Immature natural killer cell (primary cell): ENCODE results near the gene RNASEH1. TPM values are rescaled to one million over a fixed set of nuclear protein-coding genes. Genes with fewer than 3 reads are reported as not detected.
A peak's percentile ranks its signal among the peaks of the same experiment; 100 is the strongest.
"Not testable (repeated sequence)": the region's sequence is repeated elsewhere in the genome, so short reads cannot be mapped to it uniquely, and the experiment has no call there.

ENCODE experiments used
- DNase-seq, 3 donors: peaks; one replicate each; pipeline ENCODE4 v3.0.0; 2022; ENCODE audit warnings: mixed read lengths in 1 of 3
- H3K27ac Mint-ChIP-seq, 6 donors: one replicate each; pipeline ENCODE4 v1.8.0; 2020; ENCODE audit warnings: mixed read lengths in 6 of 6, mild to moderate bottlenecking in 5 of 6, inconsistent platforms in 4 of 6, moderate library complexity in 3 of 6
- H3K27me3 Mint-ChIP-seq, 3 donors: one replicate each; pipeline ENCODE4 v1.8.0; 2020 to 2021; ENCODE audit warnings: low read depth in 3 of 3, mild to moderate bottlenecking in 3 of 3, mixed read lengths in 3 of 3, moderate library complexity in 3 of 3, inconsistent platforms in 1 of 3
- H3K36me3 Mint-ChIP-seq, 3 donors: one replicate each; pipeline ENCODE4 v1.8.0; 2020; ENCODE audit warnings: mixed read lengths in 3 of 3, inconsistent platforms in 2 of 3, mild to moderate bottlenecking in 2 of 3
- H3K4me1 Mint-ChIP-seq, 2 donors: one replicate each; pipeline ENCODE4 v1.8.0; 2020; ENCODE audit warnings: inconsistent platforms in 2 of 2, mild to moderate bottlenecking in 2 of 2, mixed read lengths in 2 of 2, moderate library complexity in 1 of 2
- H3K4me3 Mint-ChIP-seq, 5 donors: one replicate each; pipeline ENCODE4 v1.8.0; 2020; ENCODE audit warnings: mild to moderate bottlenecking in 5 of 5, mixed read lengths in 5 of 5, inconsistent platforms in 3 of 5, moderate library complexity in 3 of 5
- H3K9me3 Mint-ChIP-seq, 6 donors: one replicate each; pipeline ENCODE4 v1.8.0; 2020; ENCODE audit warnings: mild to moderate bottlenecking in 6 of 6, mixed read lengths in 6 of 6, inconsistent platforms in 4 of 6, moderate library complexity in 3 of 6
- polyA plus RNA-seq, 3 donors: library from polyadenylated mRNA; unstranded; fragments of 300-500 nt; fragmentation: Illumina TruSeq; gene quantifications; one replicate each; pipeline ENCODE4 v1.2.3, GENCODE V29; 2021

Gene RNASEH1
- polyA plus RNA-seq, 3 donors from 2014 or later = 26.6 to 43.2 (median 41.6) TPM

- DNase-seq, H3K4me3 Mint-ChIP-seq, H3K27ac Mint-ChIP-seq: not testable (repeated sequence)
- Mint-ChIP-seq H3K9me3 (peaks cover 0 to 11% (median 2%) of the 10 kb centered on the region in 6 donors), H3K36me3 (peaks cover 35 to 39% (median 36%) of the 10 kb centered on the region in 3 donors), H3K27me3 (peaks cover 12 to 25% (median 24%) of the 10 kb centered on the region in 3 donors), H3K4me1 (peaks cover 16% of the 10 kb centered on the region in 2 donors)
Observed at GRCh38 chr2:3515438-3515837, 42.7 kb downstream of the RNASEH1 start.

- H3K27ac Mint-ChIP-seq = no peak overlapping the region
- no peak overlapping the region for H3K4me3 Mint-ChIP-seq
- H3K27me3 Mint-ChIP-seq = peaks cover 0 to 7% (median 6%) of the 10 kb centered on the region in 3 donors
- peaks cover 39 to 46% (median 43%) of the 10 kb centered on the region in 3 donors for H3K36me3 Mint-ChIP-seq
- no peak for DNase-seq
- peaks cover 5 to 6% of the 10 kb centered on the region in 2 donors for H3K4me1 Mint-ChIP-seq
- H3K9me3 Mint-ChIP-seq = peaks cover 0 to 11% (median 3%) of the 10 kb centered on the region in 6 donors
Observed at GRCh38 chr2:3513026-3513810, 44.9 kb downstream of the RNASEH1 start.

- Mint-ChIP-seq H3K27me3 (peaks cover 0 to 4% (median 0%) of the 10 kb centered on the region in 3 donors), H3K27ac (no peak overlapping the region), H3K9me3 (peaks cover 0 to 11% (median 3%) of the 10 kb centered on the region in 6 donors), H3K4me3 (no peak overlapping the region), H3K4me1 (no peaks in the 10 kb centered on the region), H3K36me3 (peaks cover 47 to 55% (median 53%) of the 10 kb centered on the region in 3 donors)
- DNase-seq = no peak
Observed at GRCh38 chr2:3512086-3512485, 46.0 kb downstream of the RNASEH1 start.

GRCh38 chr2:3505771-3506170 lies 52.4 kb downstream of the RNASEH1 start:
- Mint-ChIP-seq H3K4me1 (no peaks in the 10 kb centered on the region), H3K36me3 (peaks cover 32 to 48% (median 40%) of the 10 kb centered on the region in 3 donors), H3K9me3 (peaks cover 0 to 1% (median 0%) of the 10 kb centered on the region in 6 donors), H3K4me3 (no peak overlapping the region), H3K27ac (no peak overlapping the region), H3K27me3 (peaks cover 0 to 2% (median 1%) of the 10 kb centered on the region in 3 donors)
- no peak for DNase-seq

DNA sequence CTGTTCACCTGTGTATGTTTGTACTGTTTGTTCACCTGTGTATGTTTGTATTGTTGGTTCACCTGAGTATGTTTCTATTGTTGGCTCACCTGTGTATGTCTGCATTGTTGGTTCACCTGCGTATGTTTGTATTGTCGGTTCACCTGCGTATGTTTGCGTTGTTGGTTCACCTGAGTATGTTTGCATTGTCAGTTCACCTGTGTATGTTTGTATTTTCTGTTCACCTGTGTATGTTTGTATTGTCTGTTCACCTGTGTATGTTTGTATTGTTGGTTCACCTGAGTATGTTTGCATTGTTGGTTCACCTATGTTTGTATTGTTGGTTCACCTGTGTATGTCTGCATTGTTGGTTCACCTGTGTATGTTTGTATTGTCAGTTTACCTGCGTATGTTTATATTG lies 53.4 kb downstream of the RNASEH1 start:
- Mint-ChIP-seq H3K27me3 (peaks cover 0 to 2% (median 1%) of the 10 kb centered on the region in 3 donors), H3K4me1 (no peaks in the 10 kb centered on the region), H3K36me3 (peaks cover 31 to 41% (median 39%) of the 10 kb centered on the region in 3 donors), H3K4me3 (no peak overlapping the region), H3K9me3 (no peaks in the 10 kb centered on the region), H3K27ac (no peak overlapping the region)
- no peak for DNase-seq

DNA sequence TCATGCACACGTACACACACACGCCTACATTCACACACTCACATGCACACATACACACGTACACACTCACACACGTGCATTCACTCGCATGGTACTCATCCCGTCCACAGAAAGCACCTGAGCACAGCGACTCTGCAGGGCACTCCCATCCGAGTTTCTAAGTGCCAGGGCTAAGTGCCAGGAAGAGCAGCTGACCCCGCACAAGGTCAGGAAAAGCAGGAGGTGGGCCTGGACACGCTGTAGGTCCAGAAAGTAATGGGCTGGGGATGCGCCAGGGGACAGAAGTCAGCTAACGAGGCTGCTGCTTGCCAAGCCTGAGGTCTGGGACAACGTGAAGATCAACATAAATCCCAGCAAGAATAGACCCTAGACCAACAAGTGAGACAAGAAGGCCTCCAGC lies 54.6 kb downstream of the RNASEH1 start:
- Mint-ChIP-seq H3K36me3 (peaks cover 35 to 48% (median 41%) of the 10 kb centered on the region in 3 donors), H3K4me1 (no peaks in the 10 kb centered on the region), H3K9me3 (no peaks in the 10 kb centered on the region), H3K27ac (peak overlapping the region in 2 of 6 donors; percentile 32 to 71), H3K4me3 (no peak overlapping the region), H3K27me3 (peaks cover 0 to 1% (median under 1%) of the 10 kb centered on the region in 3 donors)
- no peak for DNase-seq

DNA sequence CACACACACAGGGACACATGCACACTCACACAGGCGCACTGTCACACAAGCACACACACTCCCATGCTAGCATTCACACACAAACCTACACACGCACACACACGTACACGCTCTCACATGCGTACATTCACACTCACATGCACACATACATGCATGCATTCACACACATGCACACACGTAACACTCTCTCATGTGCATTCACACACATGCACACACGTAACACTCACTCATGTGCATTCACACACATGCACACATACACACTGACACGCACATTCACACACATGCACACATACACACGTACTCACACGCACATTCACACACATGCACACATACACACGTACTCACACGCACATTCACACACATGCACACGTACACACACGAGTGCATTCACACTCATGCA lies 55.1 kb downstream of the RNASEH1 start:
- H3K4me1 Mint-ChIP-seq = no peaks in the 10 kb centered on the region
- H3K4me3 Mint-ChIP-seq = no peak overlapping the region
- no peak for DNase-seq
- no peaks in the 10 kb centered on the region for H3K9me3 Mint-ChIP-seq
- H3K36me3 Mint-ChIP-seq = peaks cover 32 to 49% (median 42%) of the 10 kb centered on the region in 3 donors
- peaks cover 0 to 1% (median 0%) of the 10 kb centered on the region in 3 donors for H3K27me3 Mint-ChIP-seq
- peak overlapping the region in 1 of 6 donors; percentile 32 for H3K27ac Mint-ChIP-seq

- H3K36me3 Mint-ChIP-seq = peaks cover 24 to 44% (median 44%) of the 10 kb centered on the region in 3 donors
- no peaks in the 10 kb centered on the region for H3K4me1 Mint-ChIP-seq
- H3K27me3 Mint-ChIP-seq = peaks cover 0 to 2% (median 1%) of the 10 kb centered on the region in 3 donors
- no peaks in the 10 kb centered on the region for H3K9me3 Mint-ChIP-seq
- H3K27ac Mint-ChIP-seq = no peak overlapping the region
- no peak for DNase-seq
- H3K4me3 Mint-ChIP-seq = no peak overlapping the region
Observed at GRCh38 chr2:3500326-3500899, 57.7 kb downstream of the RNASEH1 start.

- H3K4me1 Mint-ChIP-seq = no peaks in the 10 kb centered on the region
- H3K9me3 Mint-ChIP-seq = no peaks in the 10 kb centered on the region
- no peak overlapping the region for H3K27ac Mint-ChIP-seq
- H3K4me3 Mint-ChIP-seq = no peak overlapping the region
- peaks cover 24 to 38% (median 33%) of the 10 kb centered on the region in 3 donors for H3K36me3 Mint-ChIP-seq
- H3K27me3 Mint-ChIP-seq = peaks cover 0 to 2% (median 1%) of the 10 kb centered on the region in 3 donors
- no peak for DNase-seq
Observed at GRCh38 chr2:3498783-3499394, 59.2 kb downstream of the RNASEH1 start.

DNA sequence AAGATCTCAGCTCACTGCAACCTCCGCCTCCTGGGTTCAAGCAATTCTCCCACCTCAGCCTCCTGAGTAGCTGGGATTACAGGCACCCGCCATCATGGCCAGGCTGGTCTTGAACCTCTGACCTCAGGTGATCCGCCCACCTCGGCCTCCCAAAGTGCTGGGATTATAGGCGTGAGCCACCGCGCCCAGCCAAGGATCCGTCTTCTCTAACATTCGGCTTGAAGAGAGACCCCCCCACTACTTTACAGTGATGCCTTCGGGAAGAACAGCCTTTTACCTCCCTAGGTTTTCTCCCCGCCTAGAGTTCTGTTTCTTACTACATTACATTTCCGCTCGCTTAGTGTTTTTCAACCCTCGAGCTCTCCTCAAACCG lies 61.4 kb downstream of the RNASEH1 start:
- not testable (repeated sequence) for H3K27ac Mint-ChIP-seq, DNase-seq, H3K27me3 Mint-ChIP-seq, H3K4me1 Mint-ChIP-seq, H3K9me3 Mint-ChIP-seq, H3K4me3 Mint-ChIP-seq
- peaks cover 11 to 30% (median 27%) of the 10 kb centered on the region in 3 donors for H3K36me3 Mint-ChIP-seq

Other genes starting within 250 kb of the RNASEH1 start
- gene EIPR1, start 180.5 kb downstream of the RNASEH1 start, polyA plus RNA-seq = 10 to 100 TPM; 37.1 to 47.7 (median 41.1) TPM
- 10 to 100 TPM; 14.4 to 41.4 (median 19.9) TPM for gene TRAPPC12, start 178.6 kb downstream of the RNASEH1 start, polyA plus RNA-seq
- gene ADI1, start 38.8 kb downstream of the RNASEH1 start, polyA plus RNA-seq = 10 to 100 TPM; 31.0 to 66.1 (median 52.2) TPM
- 1,000 to 10,000 TPM in 1 of 3 donors, 100 to 1,000 TPM in 2; 479 to 1,432 (median 642) TPM for gene RPS7, start 16.9 kb upstream of the RNASEH1 start, polyA plus RNA-seq
- not detected for gene COLEC11, start 36.8 kb upstream of the RNASEH1 start, polyA plus RNA-seq
- not detected for gene ALLC, start 99.9 kb upstream of the RNASEH1 start, polyA plus RNA-seq
- gene DCDC2C, start 145.2 kb upstream of the RNASEH1 start, polyA plus RNA-seq = not detected